ENCODE data around the gene PGBD5. TPM values are rescaled to one million over a fixed set of nuclear protein-coding genes. Genes with fewer than 3 reads are reported as not detected.

Gene PGBD5
- total and polyA plus RNA-seq, 9 of the 15 experiments (the other 6 are each of a cell fraction or from before 2014, with no cell fraction given): under 0.01 to 0.40 (median 0.10) TPM; not detected in 3

DNA sequence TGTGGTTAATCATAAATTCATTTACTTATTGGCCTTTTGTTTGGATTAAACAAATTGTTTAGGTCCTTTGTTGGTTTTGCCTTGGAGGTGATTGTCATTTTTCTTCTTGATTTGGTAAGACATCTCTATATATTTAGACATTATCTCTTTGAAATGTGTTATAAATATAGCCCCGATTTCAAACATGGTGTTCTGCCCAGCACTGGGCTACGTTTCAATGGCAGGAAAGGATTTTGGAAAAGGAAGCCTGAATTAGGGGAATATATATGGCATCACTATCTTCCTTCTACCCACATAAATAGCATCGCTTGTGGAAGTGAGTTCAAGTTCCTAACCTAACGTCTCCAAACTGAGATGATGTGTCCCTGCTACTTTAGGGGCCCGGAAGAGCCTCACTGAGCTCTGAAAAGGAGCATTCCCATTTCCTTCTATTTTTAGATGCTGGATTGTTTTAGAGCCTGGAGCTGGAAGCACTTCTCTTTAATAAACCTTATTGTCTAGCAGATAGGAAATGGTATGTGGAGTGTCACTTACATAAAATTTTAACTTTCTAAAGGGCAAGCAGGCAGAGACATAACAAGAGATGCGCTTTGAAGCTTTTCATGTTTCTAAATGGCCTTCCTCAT, 39.4 kb downstream of the PGBD5 start:
- WGBS (ENCODE audit: insufficient coverage, low coverage, missing lambda C conversion rate): 0% methylated on average over 6 of the region's 6 CpGs
- no peaks in the 10 kb centered on the region for H3K4me1 ChIP-seq (replicated peaks in 1 of 2; ENCODE audit: control insufficient read depth in 2 of 2, insufficient read depth in 2 of 2, low read length in 2 of 2)
- in situ Hi-C loops (cut with MboI): no loop called here
- no TSS peak for BruUV-seq (replicated peaks)
- no peak for TF ChIP-seq ARID1B (IDR thresholded peaks at IDR 0.05)
- TF ChIP-seq, protein P1, sequence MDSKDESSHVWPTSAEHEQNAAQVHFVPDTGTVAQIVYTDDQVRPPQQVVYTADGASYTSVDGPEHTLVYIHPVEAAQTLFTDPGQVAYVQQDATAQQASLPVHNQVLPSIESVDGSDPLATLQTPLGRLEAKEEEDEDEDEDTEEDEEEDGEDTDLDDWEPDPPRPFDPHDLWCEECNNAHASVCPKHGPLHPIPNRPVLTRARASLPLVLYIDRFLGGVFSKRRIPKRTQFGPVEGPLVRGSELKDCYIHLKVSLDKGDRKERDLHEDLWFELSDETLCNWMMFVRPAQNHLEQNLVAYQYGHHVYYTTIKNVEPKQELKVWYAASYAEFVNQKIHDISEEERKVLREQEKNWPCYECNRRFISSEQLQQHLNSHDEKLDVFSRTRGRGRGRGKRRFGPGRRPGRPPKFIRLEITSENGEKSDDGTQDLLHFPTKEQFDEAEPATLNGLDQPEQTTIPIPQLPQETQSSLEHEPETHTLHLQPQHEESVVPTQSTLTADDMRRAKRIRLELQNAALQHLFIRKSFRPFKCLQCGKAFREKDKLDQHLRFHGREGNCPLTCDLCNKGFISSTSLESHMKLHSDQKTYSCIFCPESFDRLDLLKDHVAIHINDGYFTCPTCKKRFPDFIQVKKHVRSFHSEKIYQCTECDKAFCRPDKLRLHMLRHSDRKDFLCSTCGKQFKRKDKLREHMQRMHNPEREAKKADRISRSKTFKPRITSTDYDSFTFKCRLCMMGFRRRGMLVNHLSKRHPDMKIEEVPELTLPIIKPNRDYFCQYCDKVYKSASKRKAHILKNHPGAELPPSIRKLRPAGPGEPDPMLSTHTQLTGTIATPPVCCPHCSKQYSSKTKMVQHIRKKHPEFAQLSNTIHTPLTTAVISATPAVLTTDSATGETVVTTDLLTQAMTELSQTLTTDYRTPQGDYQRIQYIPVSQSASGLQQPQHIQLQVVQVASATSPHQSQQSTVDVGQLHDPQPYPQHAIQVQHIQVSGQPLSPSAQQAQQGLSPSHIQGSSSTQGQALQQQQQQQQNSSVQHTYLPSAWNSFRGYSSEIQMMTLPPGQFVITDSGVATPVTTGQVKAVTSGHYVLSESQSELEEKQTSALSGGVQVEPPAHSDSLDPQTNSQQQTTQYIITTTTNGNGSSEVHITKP (IDR thresholded peaks at IDR 0.05; ENCODE audit: partially characterized antibody): no peak
- H3K4me3 ChIP-seq: no peak overlapping the region
- CTCF ChIA-PET (ENCODE audit: low intra/inter-chr PET ratio): no interaction called here
- FAIRE-seq (no peak), ATAC-seq (no peak), DNase-seq (ENCODE audit: extremely low read depth in 1 of 4, low spot score in 3 of 4) (no peak)
- H4K20me1 ChIP-seq (replicated peaks; ENCODE audit: control insufficient read depth, insufficient read depth, low read length): peaks cover 4% of the 10 kb centered on the region; the same call in 1 of the 2 replicates
- H3K27me3 ChIP-seq (ENCODE audit: control insufficient read depth in 2 of 2, insufficient read depth in 2 of 2, low read length in 2 of 2): peaks cover 16 to 45% of the 10 kb centered on the region in 2 experiments
- no peak overlapping the region for H2AFZ ChIP-seq (ENCODE audit: low read depth, low read length)
- H3K9me3 ChIP-seq (replicated peaks; ENCODE audit: control insufficient read depth, insufficient read depth, low read depth, low read length): no peaks in the 10 kb centered on the region
- no peak overlapping the region for H3K9ac ChIP-seq (ENCODE audit: insufficient read depth in 1 of 2, low read depth in 2 of 2, low read length in 2 of 2)
- no peaks in the 10 kb centered on the region for H3K9me1 ChIP-seq (ENCODE audit: control insufficient read depth, insufficient read depth, low read length)
- POLR2A ChIA-PET: no interaction called here
- H3K79me2 ChIP-seq (ENCODE audit: control insufficient read depth, insufficient read depth, low read length): no peaks in the 10 kb centered on the region
- no peak overlapping the region for H3K27ac ChIP-seq (ENCODE audit: extremely low read depth, low read depth, low read length)
- H3K36me3 ChIP-seq (ENCODE audit: control insufficient read depth, insufficient read depth, low read length): no peaks in the 10 kb centered on the region
- no peak overlapping the region for H3K4me2 ChIP-seq (ENCODE audit: insufficient read depth, low read length)
- intact Hi-C loops (cut with micrococcal nuclease): no loop called here

Measured in K562 (cell line).